IPS DF 6.9 (cell line): ENCODE measurements around the gene MACROD2.

ENCODE experiments used
- DNase-seq: peaks from one replicate; pipeline ENCODE4 v3.0.0-alpha.2; 2013; ENCODE audit warnings: low read depth, low spot score
- H3K27ac ChIP-seq: one replicate; pipeline ENCODE4 v1.5.1; 2013; ENCODE audit warnings: low read length, control low read depth
- H3K27me3 ChIP-seq: 2 replicates; pipeline ENCODE4 v1.6.1; 2013; ENCODE audit warnings: mild to moderate bottlenecking, low read length; ENCODE audit not compliant: control insufficient read depth, insufficient read depth
- H3K36me3 ChIP-seq: 2 replicates; pipeline ENCODE4 v1.6.1; 2013; ENCODE audit warnings: low read length; ENCODE audit not compliant: control insufficient read depth, insufficient read depth
- H3K4me1 ChIP-seq: 2 replicates; pipeline ENCODE4 v1.6.1; 2013; ENCODE audit warnings: low read length; ENCODE audit not compliant: control insufficient read depth, insufficient read depth
- H3K4me3 ChIP-seq: 2 replicates; pipeline ENCODE4 v1.5.1; 2013; ENCODE audit warnings: mild to moderate bottlenecking, low read length
- H3K9me3 ChIP-seq: 2 replicates; pipeline ENCODE4 v1.6.1; 2013; ENCODE audit warnings: low read length, inconsistent platforms; ENCODE audit not compliant: control insufficient read depth, insufficient read depth
- WGBS: extraction: QIAGEN DNeasy Blood & Tissue Kit; methylation state at CpG from one replicate; pipeline ENCODE4 v1.1.7; 2013; ENCODE audit warnings: mixed read lengths, missing lambda C conversion rate; ENCODE audit not compliant: insufficient read length, insufficient coverage; 5-methylcytosine and 5-hydroxymethylcytosine counted together

The MACROD2 gene

GRCh38 chr20:14855171-14855570, 859.9 kb downstream of the MACROD2 start:
- Histone ChIP-seq H3K4me3 (no peak overlapping the region), H3K27me3 (no peaks in the 10 kb centered on the region), H3K36me3 (no peaks in the 10 kb centered on the region), H3K27ac (no peak overlapping the region), H3K4me1 (no peaks in the 10 kb centered on the region), H3K9me3 (no peaks in the 10 kb centered on the region)
- no CpG with 5 or more reads among the region's 2 CpGs for WGBS
- no peak for DNase-seq

- Histone ChIP-seq H3K27me3 (no peaks in the 10 kb centered on the region), H3K27ac (no peak overlapping the region), H3K9me3 (no peaks in the 10 kb centered on the region), H3K36me3 (no peaks in the 10 kb centered on the region), H3K4me3 (no peak overlapping the region), H3K4me1 (peaks cover 2% of the 10 kb centered on the region; the same call in 1 of the 2 replicates)
- DNase-seq: no peak
These were observed 864.3 kb downstream of the MACROD2 start for GRCh38 chr20:14859627-14860026.

- Histone ChIP-seq H3K27ac (no peak overlapping the region), H3K4me1 (peaks cover 2% of the 10 kb centered on the region; the same call in 1 of the 2 replicates), H3K9me3 (no peaks in the 10 kb centered on the region), H3K27me3 (no peaks in the 10 kb centered on the region), H3K36me3 (no peaks in the 10 kb centered on the region), H3K4me3 (no peak overlapping the region)
- DNase-seq: peak; percentile 54
- WGBS: no CpG with 5 or more reads among the region's 4 CpGs
These were observed 865.1 kb downstream of the MACROD2 start for GRCh38 chr20:14860410-14860814.

- Histone ChIP-seq H3K9me3 (no peaks in the 10 kb centered on the region), H3K4me3 (no peak overlapping the region), H3K36me3 (no peaks in the 10 kb centered on the region), H3K27me3 (no peaks in the 10 kb centered on the region), H3K4me1 (peaks cover 2% of the 10 kb centered on the region; the same call in 1 of the 2 replicates), H3K27ac (no peak overlapping the region)
- DNase-seq: no peak
- WGBS: no CpG with 5 or more reads among the region's 4 CpGs
These were observed 865.8 kb downstream of the MACROD2 start for GRCh38 chr20:14861028-14861699.

- Histone ChIP-seq H3K27ac (no peak overlapping the region), H3K4me3 (no peak overlapping the region), H3K36me3 (no peaks in the 10 kb centered on the region), H3K4me1 (peaks cover 2% of the 10 kb centered on the region; the same call in 1 of the 2 replicates), H3K27me3 (no peaks in the 10 kb centered on the region), H3K9me3 (no peaks in the 10 kb centered on the region)
- DNase-seq: no peak
- no CpG with 5 or more reads among the region's 3 CpGs for WGBS
These were observed 869.9 kb downstream of the MACROD2 start for GRCh38 chr20:14865169-14865568.

GRCh38 chr20:14865731-14866130, 870.4 kb downstream of the MACROD2 start:
- no peaks in the 10 kb centered on the region for H3K36me3 ChIP-seq
- H3K4me3 ChIP-seq: no peak overlapping the region
- H3K27me3 ChIP-seq: no peaks in the 10 kb centered on the region
- peaks cover 2% of the 10 kb centered on the region; the same call in 1 of the 2 replicates for H3K4me1 ChIP-seq
- H3K9me3 ChIP-seq: no peaks in the 10 kb centered on the region
- H3K27ac ChIP-seq: no peak overlapping the region
- no peak for DNase-seq

GRCh38 chr20:14866841-14867514, 871.7 kb downstream of the MACROD2 start:
- no peaks in the 10 kb centered on the region for H3K4me1 ChIP-seq
- no peaks in the 10 kb centered on the region for H3K27me3 ChIP-seq
- WGBS: no CpG with 5 or more reads among the region's 4 CpGs
- no peak for DNase-seq
- H3K9me3 ChIP-seq: no peaks in the 10 kb centered on the region
- no peaks in the 10 kb centered on the region for H3K36me3 ChIP-seq
- no peak overlapping the region for H3K4me3 ChIP-seq
- no peak overlapping the region for H3K27ac ChIP-seq

GRCh38 chr20:14877301-14878028, 882.1 kb downstream of the MACROD2 start:
- H3K4me1 ChIP-seq: no peaks in the 10 kb centered on the region
- H3K9me3 ChIP-seq: no peaks in the 10 kb centered on the region
- H3K4me3 ChIP-seq: no peak overlapping the region
- H3K36me3 ChIP-seq: no peaks in the 10 kb centered on the region
- WGBS: 100% methylated on average over 1 of the region's 3 CpGs
- no peak for DNase-seq
- H3K27ac ChIP-seq: no peak overlapping the region
- no peaks in the 10 kb centered on the region for H3K27me3 ChIP-seq

- Histone ChIP-seq H3K27ac (no peak overlapping the region), H3K4me3 (no peak overlapping the region), H3K27me3 (no peaks in the 10 kb centered on the region), H3K36me3 (no peaks in the 10 kb centered on the region), H3K4me1 (no peaks in the 10 kb centered on the region), H3K9me3 (no peaks in the 10 kb centered on the region)
- no peak for DNase-seq
- WGBS: no CpG with 5 or more reads among the region's 1 CpG
These were observed 883.3 kb downstream of the MACROD2 start for GRCh38 chr20:14878676-14879019.

GRCh38 chr20:14879020-14879697, 883.8 kb downstream of the MACROD2 start:
- Histone ChIP-seq H3K27me3 (no peaks in the 10 kb centered on the region), H3K4me1 (no peaks in the 10 kb centered on the region), H3K27ac (no peak overlapping the region), H3K4me3 (no peak overlapping the region), H3K36me3 (no peaks in the 10 kb centered on the region), H3K9me3 (no peaks in the 10 kb centered on the region)
- DNase-seq: no peak
- WGBS: no CpG with 5 or more reads among the region's 2 CpGs
